ENCODE data around the gene PLCD3. TPM values are rescaled to one million over a fixed set of nuclear protein-coding genes. Genes with fewer than 3 reads are reported as not detected.

Gene PLCD3
- total and polyA plus RNA-seq, 2 of the 13 experiments (the other 11 are each of a cell fraction or from before 2014, with no cell fraction given) = 11.3 to 39.1 TPM

DNA sequence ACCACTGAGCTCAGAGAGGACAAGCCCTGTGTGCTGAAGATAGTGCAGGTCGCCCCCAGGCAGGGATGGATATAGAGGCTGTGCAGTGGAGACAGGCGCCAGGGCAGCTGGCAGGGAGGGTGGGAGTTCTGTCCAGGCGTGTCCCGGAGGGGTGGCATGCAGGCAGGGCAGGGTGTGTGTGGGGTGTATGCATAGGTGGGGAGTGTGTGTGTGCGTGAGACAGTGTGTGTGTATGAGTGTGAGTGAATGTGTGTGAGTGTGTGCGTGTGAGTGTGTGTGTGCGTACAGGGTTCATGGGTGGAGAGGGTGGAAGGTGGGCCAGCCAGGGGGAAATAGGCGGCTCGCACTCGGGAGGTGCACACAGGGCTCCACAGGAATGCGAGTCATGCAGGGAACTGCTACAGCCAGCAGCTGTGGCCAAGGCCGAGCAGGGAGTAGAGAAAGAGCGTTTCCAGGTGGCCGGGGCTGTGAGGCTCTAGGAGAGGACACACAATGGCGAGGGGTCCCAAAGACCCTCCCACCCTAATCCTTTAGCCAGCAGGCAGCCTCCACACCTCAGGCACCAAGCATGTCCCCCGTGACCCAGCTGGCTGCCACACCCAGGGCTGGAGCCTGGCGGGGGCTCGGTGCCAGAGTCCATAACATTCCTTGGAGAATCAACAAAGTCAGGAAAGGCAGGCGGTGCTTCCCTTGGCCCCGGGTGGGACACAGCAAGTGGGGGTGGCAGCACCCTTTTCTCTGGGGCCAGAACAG, 4.6 kb downstream of the PLCD3 start (continued):
- TF ChIP-seq, protein P1, sequence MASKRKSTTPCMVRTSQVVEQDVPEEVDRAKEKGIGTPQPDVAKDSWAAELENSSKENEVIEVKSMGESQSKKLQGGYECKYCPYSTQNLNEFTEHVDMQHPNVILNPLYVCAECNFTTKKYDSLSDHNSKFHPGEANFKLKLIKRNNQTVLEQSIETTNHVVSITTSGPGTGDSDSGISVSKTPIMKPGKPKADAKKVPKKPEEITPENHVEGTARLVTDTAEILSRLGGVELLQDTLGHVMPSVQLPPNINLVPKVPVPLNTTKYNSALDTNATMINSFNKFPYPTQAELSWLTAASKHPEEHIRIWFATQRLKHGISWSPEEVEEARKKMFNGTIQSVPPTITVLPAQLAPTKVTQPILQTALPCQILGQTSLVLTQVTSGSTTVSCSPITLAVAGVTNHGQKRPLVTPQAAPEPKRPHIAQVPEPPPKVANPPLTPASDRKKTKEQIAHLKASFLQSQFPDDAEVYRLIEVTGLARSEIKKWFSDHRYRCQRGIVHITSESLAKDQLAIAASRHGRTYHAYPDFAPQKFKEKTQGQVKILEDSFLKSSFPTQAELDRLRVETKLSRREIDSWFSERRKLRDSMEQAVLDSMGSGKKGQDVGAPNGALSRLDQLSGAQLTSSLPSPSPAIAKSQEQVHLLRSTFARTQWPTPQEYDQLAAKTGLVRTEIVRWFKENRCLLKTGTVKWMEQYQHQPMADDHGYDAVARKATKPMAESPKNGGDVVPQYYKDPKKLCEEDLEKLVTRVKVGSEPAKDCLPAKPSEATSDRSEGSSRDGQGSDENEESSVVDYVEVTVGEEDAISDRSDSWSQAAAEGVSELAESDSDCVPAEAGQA (IDR thresholded peaks at IDR 0.05; ENCODE audit: low read depth) = no peak
- TF ChIP-seq, protein P1 (CRISPR knock-in tag; IDR thresholded peaks at IDR 0.05; ENCODE audit: borderline replicate concordance) = no peak
- no peak; the same call in 1 of the 2 replicates for TF ChIP-seq PAX8 (CRISPR knock-in tag; IDR thresholded peaks at IDR 0.05; ENCODE audit: borderline replicate concordance)
- TF ChIP-seq, protein P2, sequence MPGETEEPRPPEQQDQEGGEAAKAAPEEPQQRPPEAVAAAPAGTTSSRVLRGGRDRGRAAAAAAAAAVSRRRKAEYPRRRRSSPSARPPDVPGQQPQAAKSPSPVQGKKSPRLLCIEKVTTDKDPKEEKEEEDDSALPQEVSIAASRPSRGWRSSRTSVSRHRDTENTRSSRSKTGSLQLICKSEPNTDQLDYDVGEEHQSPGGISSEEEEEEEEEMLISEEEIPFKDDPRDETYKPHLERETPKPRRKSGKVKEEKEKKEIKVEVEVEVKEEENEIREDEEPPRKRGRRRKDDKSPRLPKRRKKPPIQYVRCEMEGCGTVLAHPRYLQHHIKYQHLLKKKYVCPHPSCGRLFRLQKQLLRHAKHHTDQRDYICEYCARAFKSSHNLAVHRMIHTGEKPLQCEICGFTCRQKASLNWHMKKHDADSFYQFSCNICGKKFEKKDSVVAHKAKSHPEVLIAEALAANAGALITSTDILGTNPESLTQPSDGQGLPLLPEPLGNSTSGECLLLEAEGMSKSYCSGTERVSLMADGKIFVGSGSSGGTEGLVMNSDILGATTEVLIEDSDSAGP (CRISPR knock-in tag; IDR thresholded peaks at IDR 0.05; ENCODE audit: borderline replicate concordance) = peak; percentile 65
- 0 out of 2 replicates have a peak, but pooled peaks have one; percentile 29 for TF ChIP-seq CHD4 (IDR thresholded peaks at IDR 0.05; ENCODE audit: borderline replicate concordance, low read length)
- TF ChIP-seq, protein P3, sequence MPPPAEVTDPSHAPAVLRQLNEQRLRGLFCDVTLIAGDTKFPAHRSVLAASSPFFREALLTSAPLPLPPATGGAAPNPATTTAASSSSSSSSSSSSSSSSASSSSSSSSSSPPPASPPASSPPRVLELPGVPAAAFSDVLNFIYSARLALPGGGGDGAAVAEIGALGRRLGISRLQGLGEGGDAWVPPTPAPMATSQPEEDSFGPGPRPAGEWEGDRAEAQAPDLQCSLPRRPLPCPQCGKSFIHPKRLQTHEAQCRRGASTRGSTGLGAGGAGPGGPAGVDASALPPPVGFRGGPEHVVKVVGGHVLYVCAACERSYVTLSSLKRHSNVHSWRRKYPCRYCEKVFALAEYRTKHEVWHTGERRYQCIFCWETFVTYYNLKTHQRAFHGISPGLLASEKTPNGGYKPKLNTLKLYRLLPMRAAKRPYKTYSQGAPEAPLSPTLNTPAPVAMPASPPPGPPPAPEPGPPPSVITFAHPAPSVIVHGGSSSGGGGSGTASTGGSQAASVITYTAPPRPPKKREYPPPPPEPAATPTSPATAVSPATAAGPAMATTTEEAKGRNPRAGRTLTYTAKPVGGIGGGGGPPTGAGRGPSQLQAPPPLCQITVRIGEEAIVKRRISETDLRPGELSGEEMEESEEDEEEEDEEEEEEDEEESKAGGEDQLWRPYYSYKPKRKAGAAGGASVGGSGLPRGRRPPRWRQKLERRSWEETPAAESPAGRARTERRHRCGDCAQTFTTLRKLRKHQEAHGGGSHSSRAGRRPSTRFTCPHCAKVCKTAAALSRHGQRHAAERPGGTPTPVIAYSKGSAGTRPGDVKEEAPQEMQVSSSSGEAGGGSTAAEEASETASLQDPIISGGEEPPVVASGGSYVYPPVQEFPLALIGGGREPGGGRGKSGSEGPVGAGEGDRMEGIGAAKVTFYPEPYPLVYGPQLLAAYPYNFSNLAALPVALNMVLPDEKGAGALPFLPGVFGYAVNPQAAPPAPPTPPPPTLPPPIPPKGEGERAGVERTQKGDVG (CRISPR knock-in tag; IDR thresholded peaks at IDR 0.05; ENCODE audit: borderline replicate concordance) = 0 out of 2 replicates have a peak, but pooled peaks have one; percentile 11
- TF ChIP-seq, protein P4, sequence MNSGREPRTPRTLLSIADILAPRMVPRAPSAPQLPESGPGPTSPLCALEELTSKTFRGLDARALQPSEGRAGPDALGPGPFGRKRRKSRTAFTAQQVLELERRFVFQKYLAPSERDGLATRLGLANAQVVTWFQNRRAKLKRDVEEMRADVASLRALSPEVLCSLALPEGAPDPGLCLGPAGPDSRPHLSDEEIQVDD (CRISPR knock-in tag; IDR thresholded peaks at IDR 0.05; ENCODE audit: borderline replicate concordance) = no peak
- TF ChIP-seq, protein P5, sequence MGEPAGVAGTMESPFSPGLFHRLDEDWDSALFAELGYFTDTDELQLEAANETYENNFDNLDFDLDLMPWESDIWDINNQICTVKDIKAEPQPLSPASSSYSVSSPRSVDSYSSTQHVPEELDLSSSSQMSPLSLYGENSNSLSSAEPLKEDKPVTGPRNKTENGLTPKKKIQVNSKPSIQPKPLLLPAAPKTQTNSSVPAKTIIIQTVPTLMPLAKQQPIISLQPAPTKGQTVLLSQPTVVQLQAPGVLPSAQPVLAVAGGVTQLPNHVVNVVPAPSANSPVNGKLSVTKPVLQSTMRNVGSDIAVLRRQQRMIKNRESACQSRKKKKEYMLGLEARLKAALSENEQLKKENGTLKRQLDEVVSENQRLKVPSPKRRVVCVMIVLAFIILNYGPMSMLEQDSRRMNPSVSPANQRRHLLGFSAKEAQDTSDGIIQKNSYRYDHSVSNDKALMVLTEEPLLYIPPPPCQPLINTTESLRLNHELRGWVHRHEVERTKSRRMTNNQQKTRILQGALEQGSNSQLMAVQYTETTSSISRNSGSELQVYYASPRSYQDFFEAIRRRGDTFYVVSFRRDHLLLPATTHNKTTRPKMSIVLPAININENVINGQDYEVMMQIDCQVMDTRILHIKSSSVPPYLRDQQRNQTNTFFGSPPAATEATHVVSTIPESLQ (CRISPR knock-in tag; conservative IDR thresholded peaks at IDR 0.05) = no peak
- TF ChIP-seq ETV5 (CRISPR knock-in tag; IDR thresholded peaks at IDR 0.05; ENCODE audit: borderline replicate concordance) = peak; percentile 65; the same call in 1 of the 2 replicates
- no peak for TF ChIP-seq IRX3 (CRISPR knock-in tag; IDR thresholded peaks at IDR 0.05; ENCODE audit: borderline replicate concordance, low read depth)
- no peak for TF ChIP-seq ZNF337 (CRISPR knock-in tag; IDR thresholded peaks at IDR 0.05; ENCODE audit: borderline replicate concordance, low read depth)
- TF ChIP-seq BCL6 (CRISPR knock-in tag; IDR thresholded peaks at IDR 0.05) = no peak
- TF ChIP-seq HNF4G (IDR thresholded peaks at IDR 0.05; ENCODE audit: borderline replicate concordance, low read depth, low read length) = peak; percentile 65; the same call in 1 of the 2 replicates
- TF ChIP-seq HNF4G (CRISPR knock-in tag; IDR thresholded peaks at IDR 0.05; ENCODE audit: borderline replicate concordance, low read depth) = 0 out of 2 replicates have a peak, but pooled peaks have one; percentile 35
